Tibial nerve (tissue), 4 donors: Measurements from ENCODE around the gene NRXN3. TPM values are rescaled to one million over a fixed set of nuclear protein-coding genes. Genes with fewer than 3 reads are reported as not detected.

ENCODE experiments used
- DNase-seq, 2 donors: peaks; one replicate each; pipeline ENCODE4 v3.0.0-alpha.2; 2019; ENCODE audit warnings: low spot score in 2 of 2
- H3K27ac ChIP-seq, 4 donors: fragments of 200-600 bp; sonication (generic) in 3 of 4; one replicate each; pipeline ENCODE4 v1.5.1; 2017 to 2019; ENCODE audit warnings: mild to moderate bottlenecking in 1 of 4
- H3K27me3 ChIP-seq, 2 donors: fragments of 200-600 bp; sonication (generic) in 1 of 2; one replicate each; pipeline versions ENCODE4 v1.5.1 to v1.6.0; 2017 to 2019
- H3K36me3 ChIP-seq, 3 donors: fragments of 200-600 bp; sonication (generic); one replicate each; pipeline ENCODE4 v1.5.1; 2018 to 2019
- H3K4me1 ChIP-seq, 4 donors: fragments of 200-600 bp; sonication (generic) in 3 of 4; one replicate each; pipeline ENCODE4 v1.5.1; 2017 to 2019
- H3K4me3 ChIP-seq, 4 donors: fragments of 200-600 bp; sonication (generic) in 3 of 4; one replicate each; pipeline ENCODE4 v1.5.1; 2017 to 2019; ENCODE audit warnings: mild to moderate bottlenecking in 1 of 4, moderate library complexity in 1 of 4
- H3K9me3 ChIP-seq, 4 donors: fragments of 200-600 bp; sonication (generic) in 3 of 4; one replicate each; pipeline ENCODE4 v1.5.1; 2017 to 2019
- EP300 ChIP-seq, 2 donors: sonication (generic); formaldehyde crosslinking; IDR thresholded peaks; one replicate each; pipeline ENCODE4 v1.6.1; 2017; ENCODE audit warnings: antibody characterized with exemption in 2 of 2, mild to moderate bottlenecking in 1 of 2
- POLR2A ChIP-seq, 2 donors: fragments of 450-650 bp; IDR thresholded peaks; one replicate each; pipeline ENCODE4 v1.6.1; 2017; ENCODE audit warnings: antibody characterized with exemption in 2 of 2, mild to moderate bottlenecking in 2 of 2, moderate library complexity in 2 of 2
- WGBS, 2 donors: methylation state at CpG; one replicate each; pipeline ENCODE4 v1.1.5; 2018; 5-methylcytosine and 5-hydroxymethylcytosine counted together
- total RNA-seq, 4 donors: library from RNA; depleted of rRNA; stranded (reverse); fragments of >200 nt; gene quantifications; one replicate each; pipeline ENCODE4 v1.1.0, GENCODE V29; 2016
- TF ChIP-seq, protein P1 (sequence below), 5 experiments: fragments of 200-600 bp in 3 of 5; fragments of 450-650 bp in 2 of 5; sonication (generic) in 3 of 5; IDR thresholded peaks; one replicate each; pipeline ENCODE4 v1.5.1; 2016 to 2019; ENCODE audit warnings: antibody characterized with exemption in 5 of 5, mild to moderate bottlenecking in 3 of 5, moderate library complexity in 2 of 5

The NRXN3 gene
- total RNA-seq, 4 donors from 2014 or later, result 16.7 to 52.2 (median 19.7) TPM

DNA sequence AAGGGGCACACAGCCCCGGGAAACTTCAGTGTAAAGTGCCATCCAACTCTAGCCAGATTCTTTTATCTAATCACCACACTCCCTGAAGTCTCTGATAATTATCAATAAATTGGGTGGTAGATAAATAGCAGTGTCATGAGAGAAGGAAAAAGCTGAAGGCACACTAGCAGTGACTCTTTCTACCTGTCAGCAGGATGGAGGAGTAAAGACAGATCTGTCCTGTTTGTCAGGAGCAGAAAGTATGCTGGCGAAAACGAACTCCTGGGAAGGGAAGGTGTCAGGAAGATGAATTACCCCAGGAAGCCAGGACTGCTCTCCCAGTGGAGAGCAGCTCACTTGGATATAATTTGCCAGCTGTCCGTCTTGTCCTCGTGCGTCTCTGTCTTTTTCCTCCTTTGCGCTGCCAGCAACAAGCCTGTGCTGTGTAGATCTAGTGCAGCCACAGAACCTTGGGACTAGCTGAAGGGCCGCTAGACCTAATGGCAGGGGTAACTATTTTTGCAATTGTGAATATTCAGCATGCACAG lies 1059.3 kb downstream of the NRXN3 start:
- peaks cover 0 to 3% of the 10 kb centered on the region in 2 donors for H3K27me3 ChIP-seq
- H3K4me3 ChIP-seq, result no peak overlapping the region
- TF ChIP-seq EP300 (IDR thresholded peaks at IDR 0.05) (no peak), POLR2A (IDR thresholded peaks at IDR 0.05) (no peak)
- TF ChIP-seq, protein P1, sequence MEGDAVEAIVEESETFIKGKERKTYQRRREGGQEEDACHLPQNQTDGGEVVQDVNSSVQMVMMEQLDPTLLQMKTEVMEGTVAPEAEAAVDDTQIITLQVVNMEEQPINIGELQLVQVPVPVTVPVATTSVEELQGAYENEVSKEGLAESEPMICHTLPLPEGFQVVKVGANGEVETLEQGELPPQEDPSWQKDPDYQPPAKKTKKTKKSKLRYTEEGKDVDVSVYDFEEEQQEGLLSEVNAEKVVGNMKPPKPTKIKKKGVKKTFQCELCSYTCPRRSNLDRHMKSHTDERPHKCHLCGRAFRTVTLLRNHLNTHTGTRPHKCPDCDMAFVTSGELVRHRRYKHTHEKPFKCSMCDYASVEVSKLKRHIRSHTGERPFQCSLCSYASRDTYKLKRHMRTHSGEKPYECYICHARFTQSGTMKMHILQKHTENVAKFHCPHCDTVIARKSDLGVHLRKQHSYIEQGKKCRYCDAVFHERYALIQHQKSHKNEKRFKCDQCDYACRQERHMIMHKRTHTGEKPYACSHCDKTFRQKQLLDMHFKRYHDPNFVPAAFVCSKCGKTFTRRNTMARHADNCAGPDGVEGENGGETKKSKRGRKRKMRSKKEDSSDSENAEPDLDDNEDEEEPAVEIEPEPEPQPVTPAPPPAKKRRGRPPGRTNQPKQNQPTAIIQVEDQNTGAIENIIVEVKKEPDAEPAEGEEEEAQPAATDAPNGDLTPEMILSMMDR (IDR thresholded peaks at IDR 0.05), result no peak
- H3K4me1 ChIP-seq, result no peaks in the 10 kb centered on the region
- WGBS, 2 donors, result 36 to 49% methylated on average over 8 of the region's 8 CpGs
- H3K27ac ChIP-seq, result no peak overlapping the region
- no peaks in the 10 kb centered on the region for H3K36me3 ChIP-seq
- H3K9me3 ChIP-seq, result no peaks in the 10 kb centered on the region
- no peak for DNase-seq

GRCh38 chr14:79242666-79243065 lies 1072.5 kb downstream of the NRXN3 start:
- no peak overlapping the region for H3K27ac ChIP-seq
- H3K36me3 ChIP-seq, result no peaks in the 10 kb centered on the region
- no peak for DNase-seq
- no peaks in the 10 kb centered on the region for H3K27me3 ChIP-seq
- no peaks in the 10 kb centered on the region for H3K9me3 ChIP-seq
- no peak overlapping the region for H3K4me3 ChIP-seq
- TF ChIP-seq POLR2A (IDR thresholded peaks at IDR 0.05), result no peak
- TF ChIP-seq EP300 (IDR thresholded peaks at IDR 0.05), result no peak
- TF ChIP-seq, protein P1 (IDR thresholded peaks at IDR 0.05), result no peak
- H3K4me1 ChIP-seq, result no peaks in the 10 kb centered on the region

DNA sequence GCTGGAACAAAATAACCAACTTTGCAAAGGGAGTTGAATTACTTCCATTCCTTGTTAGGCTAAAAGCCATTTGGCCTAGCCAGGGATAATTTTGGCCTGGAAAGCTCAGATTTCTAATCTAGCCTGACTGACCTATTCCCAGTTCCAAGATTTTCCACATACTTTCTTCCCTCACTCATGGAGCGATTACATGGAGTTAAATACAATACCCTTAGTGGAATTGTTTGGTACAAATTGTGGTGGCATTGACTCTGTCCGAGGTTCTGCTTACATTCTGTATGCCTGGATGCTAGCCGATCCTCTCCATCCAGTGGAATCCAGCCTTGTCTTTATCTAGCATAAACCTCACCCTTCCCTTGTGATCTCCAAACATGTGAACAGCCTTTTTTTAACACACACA lies 1076.0 kb downstream of the NRXN3 start:
- H3K4me1 ChIP-seq, result no peaks in the 10 kb centered on the region
- H3K4me3 ChIP-seq, result no peak overlapping the region
- no peaks in the 10 kb centered on the region for H3K9me3 ChIP-seq
- no peak overlapping the region for H3K27ac ChIP-seq
- TF ChIP-seq POLR2A (IDR thresholded peaks at IDR 0.05), result no peak
- TF ChIP-seq, protein P1 (IDR thresholded peaks at IDR 0.05), result no peak
- TF ChIP-seq EP300 (IDR thresholded peaks at IDR 0.05), result no peak
- DNase-seq, result no peak
- no peaks in the 10 kb centered on the region for H3K36me3 ChIP-seq
- 53 to 65% methylated on average over 3 of the region's 3 CpGs for WGBS, 2 donors
- H3K27me3 ChIP-seq, result no peaks in the 10 kb centered on the region

DNA sequence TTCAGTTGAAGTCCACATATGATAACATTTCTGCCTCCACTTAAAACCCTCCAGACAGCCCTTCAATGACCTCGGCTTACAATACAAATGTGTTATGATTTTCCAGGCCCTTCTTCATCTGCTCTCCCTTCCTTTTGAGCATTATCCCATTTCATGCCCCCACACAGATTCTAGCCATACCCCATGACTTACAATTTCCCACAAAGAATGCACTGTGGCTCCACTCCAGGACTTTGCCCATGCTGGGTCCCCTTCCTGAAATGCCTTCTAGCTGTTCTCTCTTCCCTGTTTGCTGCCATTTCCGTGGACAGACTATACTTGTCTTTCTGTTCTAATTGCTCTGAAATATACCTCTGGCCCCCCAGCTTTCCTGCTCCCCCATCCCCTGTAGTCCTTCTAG lies 1078.0 kb downstream of the NRXN3 start:
- Histone ChIP-seq H3K27me3 (no peaks in the 10 kb centered on the region), H3K27ac (no peak overlapping the region), H3K9me3 (no peaks in the 10 kb centered on the region), H3K4me1 (no peaks in the 10 kb centered on the region), H3K4me3 (no peak overlapping the region), H3K36me3 (no peaks in the 10 kb centered on the region)
- 68 to 82% methylated on average over 2 of the region's 2 CpGs for WGBS, 2 donors
- TF ChIP-seq, protein P1 (IDR thresholded peaks at IDR 0.05), result no peak
- TF ChIP-seq EP300 (IDR thresholded peaks at IDR 0.05) (no peak), POLR2A (IDR thresholded peaks at IDR 0.05) (no peak)
- no peak for DNase-seq

- 66 to 80% methylated on average over 3 of the region's 3 CpGs for WGBS, 2 donors
- Histone ChIP-seq H3K9me3 (no peaks in the 10 kb centered on the region), H3K27me3 (no peaks in the 10 kb centered on the region), H3K4me3 (no peak overlapping the region), H3K36me3 (no peaks in the 10 kb centered on the region), H3K27ac (no peak overlapping the region), H3K4me1 (no peaks in the 10 kb centered on the region)
- no peak for DNase-seq
- TF ChIP-seq POLR2A (IDR thresholded peaks at IDR 0.05) (no peak), EP300 (IDR thresholded peaks at IDR 0.05) (no peak)
- TF ChIP-seq, protein P1 (IDR thresholded peaks at IDR 0.05), result no peak
These were observed 1078.6 kb downstream of the NRXN3 start for GRCh38 chr14:79248771-79249170.
